Neural progenitor cell (in vitro differentiated cells): ENCODE data around the gene FASN. TPM values are rescaled to one million over a fixed set of nuclear protein-coding genes. Genes with fewer than 3 reads are reported as not detected.

Experiments used
- DNase-seq: peaks from one replicate; pipeline ENCODE4 v3.0.0-alpha.2; 2016; ENCODE audit warnings: low spot score
- H2AFZ ChIP-seq: fragments of 200-600 bp; sonication (generic); replicated peaks from 2 replicates; pipeline ENCODE4 v1.6.1; 2016; ENCODE audit warnings: antibody characterized with exemption
- H3F3A ChIP-seq: fragments of 200-600 bp; sonication (generic); 2 replicates; pipeline ENCODE4 v1.6.1; 2016; ENCODE audit warnings: antibody characterized with exemption, low read depth
- H3K27ac ChIP-seq: fragments of 200-600 bp; sonication (generic); 2 replicates; pipeline ENCODE4 v1.5.1; 2016; ENCODE audit warnings: mild to moderate bottlenecking
- H3K27me3 ChIP-seq: fragments of 200-600 bp; sonication (generic); 2 replicates; pipeline ENCODE4 v1.6.1; 2016; ENCODE audit warnings: mild to moderate bottlenecking, moderate library complexity
- H3K36me3 ChIP-seq: fragments of 200-600 bp; sonication (generic); 2 replicates; pipeline ENCODE4 v1.5.1; 2016
- H3K4me1 ChIP-seq: fragments of 200-600 bp; sonication (generic); 2 replicates; pipeline ENCODE4 v1.6.1; 2016; ENCODE audit warnings: mixed run types
- H3K4me2 ChIP-seq: fragments of 200-600 bp; sonication (generic); 2 replicates; pipeline ENCODE4 v1.6.1; 2016
- H3K4me3 ChIP-seq: fragments of 200-600 bp; sonication (generic); 2 replicates; pipeline ENCODE4 v1.5.1; 2016
- H3K79me2 ChIP-seq: fragments of 200-600 bp; sonication (generic); 2 replicates; pipeline ENCODE4 v1.6.1; 2016; ENCODE audit warnings: low read depth
- H3K9ac ChIP-seq: fragments of 200-600 bp; sonication (generic); 2 replicates; pipeline ENCODE4 v1.6.1; 2016
- H3K9me3 ChIP-seq: fragments of 200-600 bp; sonication (generic); 2 replicates; pipeline ENCODE4 v1.5.1; 2016; ENCODE audit warnings: low read depth
- H4K20me1 ChIP-seq: fragments of 200-600 bp; sonication (generic); 2 replicates; pipeline ENCODE4 v1.6.1; 2016; ENCODE audit warnings: low read depth
- H3K27ac Mint-ChIP-seq: 3 replicates; pipeline ENCODE4 v1.8.0; 2021; ENCODE audit warnings: mixed read lengths
- H3K27me3 Mint-ChIP-seq: 2 replicates; pipeline ENCODE4 v1.8.0; 2022; ENCODE audit warnings: low read depth, mild to moderate bottlenecking, inconsistent platforms, moderate library complexity, mixed read lengths; ENCODE audit not compliant: insufficient read depth
- H3K36me3 Mint-ChIP-seq: 3 replicates; pipeline ENCODE4 v1.8.0; 2021; ENCODE audit warnings: mixed read lengths
- H3K4me1 Mint-ChIP-seq: 3 replicates; pipeline ENCODE4 v1.8.0; 2021; ENCODE audit warnings: mixed read lengths
- H3K4me3 Mint-ChIP-seq: 3 replicates; pipeline ENCODE4 v1.8.0; 2021; ENCODE audit warnings: mild to moderate bottlenecking, moderate library complexity, mixed read lengths
- H3K9me3 Mint-ChIP-seq: 3 replicates; pipeline ENCODE4 v1.8.0; 2020; ENCODE audit warnings: mixed read lengths
- CTCF ChIP-seq: fragments of 200-600 bp; sonication (generic); IDR thresholded peaks from 2 replicates; pipeline ENCODE4 v1.5.1; 2017; ENCODE audit warnings: antibody characterized with exemption, mild to moderate bottlenecking
- EZH2 ChIP-seq: fragments of 200-600 bp; sonication (generic); IDR thresholded peaks from 2 replicates; pipeline ENCODE4 v1.6.1; 2017; ENCODE audit warnings: antibody characterized with exemption, mild to moderate bottlenecking, moderate library complexity
- EZH2phosphoT487 ChIP-seq: fragments of 200-600 bp; sonication (generic); IDR thresholded peaks from 2 replicates; pipeline ENCODE4 v1.6.1; 2017; ENCODE audit warnings: antibody characterized with exemption
- total RNA-seq: library from RNA; depleted of rRNA; stranded (reverse); fragments of >200 nt; gene quantifications from 2 replicates; pipeline ENCODE4 v1.2.3, GENCODE V29; 2015; ENCODE audit warnings: low replicate concordance

Gene FASN
- total RNA-seq, 1 donor from 2014 or later: 77.9 TPM

- peak overlapping the region; percentile 99 for H3K27ac ChIP-seq
- H3K4me1 ChIP-seq: peaks cover 62% of the 10 kb centered on the region
- H3K9me3 ChIP-seq: no peaks in the 10 kb centered on the region
- no peaks in the 10 kb centered on the region for H3K27me3 ChIP-seq
- no peak overlapping the region for H3K9ac ChIP-seq
- H3F3A ChIP-seq: peaks cover 67% of the 10 kb centered on the region
- peak; percentile 90 for DNase-seq
- H3K79me2 ChIP-seq: peaks cover 30% of the 10 kb centered on the region
- H3K36me3 ChIP-seq: no peaks in the 10 kb centered on the region
- H3K4me3 ChIP-seq: no peak overlapping the region
- peak overlapping the region; percentile 69 for H3K4me3 Mint-ChIP-seq
- H3K4me2 ChIP-seq: peak overlapping the region; percentile 70
- peaks cover 52% of the 10 kb centered on the region for H3K4me1 Mint-ChIP-seq
- peak overlapping the region; percentile 95 for H3K27ac Mint-ChIP-seq
- no peak overlapping the region for H2AFZ ChIP-seq
- TF ChIP-seq EZH2 (no peak), CTCF (no peak), EZH2phosphoT487 (no peak)
- H3K9me3 Mint-ChIP-seq: no peaks in the 10 kb centered on the region
- H4K20me1 ChIP-seq: no peaks in the 10 kb centered on the region
- H3K27me3 Mint-ChIP-seq: peaks cover 9% of the 10 kb centered on the region
- peaks cover 4% of the 10 kb centered on the region for H3K36me3 Mint-ChIP-seq
Measured at GRCh38 chr17:82103553-82104451, 5.8 kb upstream of the FASN start.

GRCh38 chr17:82101767-82102679, 4.0 kb upstream of the FASN start:
- Mint-ChIP-seq H3K9me3 (no peaks in the 10 kb centered on the region), H3K27ac (peak overlapping the region; percentile 93), H3K4me1 (peaks cover 46% of the 10 kb centered on the region), H3K36me3 (peaks cover 2% of the 10 kb centered on the region), H3K27me3 (peaks cover 4% of the 10 kb centered on the region), H3K4me3 (peak overlapping the region; percentile 25)
- no peak overlapping the region for H2AFZ ChIP-seq
- DNase-seq: no peak
- no peaks in the 10 kb centered on the region for H3K9me3 ChIP-seq
- no peaks in the 10 kb centered on the region for H3K36me3 ChIP-seq
- H3K79me2 ChIP-seq: peaks cover 41% of the 10 kb centered on the region
- peak overlapping the region; percentile 70 for H3K4me2 ChIP-seq
- TF ChIP-seq CTCF (no peak), EZH2phosphoT487 (no peak), EZH2 (no peak)
- peak overlapping the region; percentile 99 for H3K27ac ChIP-seq
- H3K4me1 ChIP-seq: peaks cover 64% of the 10 kb centered on the region
- no peak overlapping the region for H3K9ac ChIP-seq
- H3K27me3 ChIP-seq: no peaks in the 10 kb centered on the region
- no peak overlapping the region for H3K4me3 ChIP-seq
- H4K20me1 ChIP-seq: peaks cover 5% of the 10 kb centered on the region
- peaks cover 67% of the 10 kb centered on the region for H3F3A ChIP-seq

GRCh38 chr17:82101301-82101715, 3.3 kb upstream of the FASN start:
- Mint-ChIP-seq H3K4me3 (peak overlapping the region; percentile 81), H3K9me3 (no peaks in the 10 kb centered on the region), H3K4me1 (peaks cover 42% of the 10 kb centered on the region), H3K36me3 (peaks cover 2% of the 10 kb centered on the region), H3K27me3 (peaks cover 2% of the 10 kb centered on the region), H3K27ac (no peak overlapping the region)
- Histone ChIP-seq H3F3A (peaks cover 61% of the 10 kb centered on the region), H2AFZ (no peak overlapping the region), H4K20me1 (peaks cover 12% of the 10 kb centered on the region), H3K79me2 (peaks cover 48% of the 10 kb centered on the region), H3K9ac (no peak overlapping the region), H3K4me1 (peaks cover 66% of the 10 kb centered on the region), H3K4me3 (no peak overlapping the region), H3K9me3 (no peaks in the 10 kb centered on the region), H3K27me3 (no peaks in the 10 kb centered on the region), H3K27ac (peak overlapping the region; percentile 99), H3K4me2 (peak overlapping the region; percentile 32), H3K36me3 (no peaks in the 10 kb centered on the region)
- no peak for TF ChIP-seq EZH2
- TF ChIP-seq EZH2phosphoT487: no peak
- no peak for TF ChIP-seq CTCF
- no peak for DNase-seq
